GM21390 (cell line): ENCODE measurements around the gene SSTR4.
A peak's percentile ranks its signal among the peaks of the same experiment; 100 is the strongest.

Source experiments
- ATAC-seq: cut with Tn5 transposase; IDR thresholded peaks from one replicate; pipeline ENCODE4 v1.9.1; 2021; ENCODE audit not compliant: unreplicated experiment

The SSTR4 gene

GRCh38 chr20:23085436-23086055, 50.4 kb downstream of the SSTR4 start:
- ATAC-seq: no peak

GRCh38 chr20:23086056-23086566, 51.0 kb downstream of the SSTR4 start, which contains the start of gene CD93:
Gene CD93 (minus strand): TSS chr20:23086324. CDS start chr20:23086192, 132 bp downstream.
- ATAC-seq: peak; percentile 67

- no peak for ATAC-seq
These were observed 51.9 kb downstream of the SSTR4 start for GRCh38 chr20:23086931-23087411.

GRCh38 chr20:23087587-23088251, 52.6 kb downstream of the SSTR4 start:
- ATAC-seq: no peak
